Mesenteric fat pad (tissue), 1 donor: ENCODE data around the gene RAB4B. TPM values are rescaled to one million over a fixed set of nuclear protein-coding genes. Genes with fewer than 3 reads are reported as not detected.
A peak's percentile ranks its signal among the peaks of the same experiment; 100 is the strongest.
"Not testable (repeated sequence)": the region's sequence is repeated elsewhere in the genome, so short reads cannot be mapped to it uniquely, and the experiment has no call there.

Source experiments
- DNase-seq: peaks from one replicate; pipeline ENCODE4 v3.0.0-alpha.2; 2020; ENCODE audit warnings: low spot score
- total RNA-seq: library from RNA; stranded (reverse); fragmentation: NEBNext Ultra II Directional; extraction: Animal tissue kit (Norgen Biotek cat#: 25700); gene quantifications from one replicate; pipeline ENCODE4 v1.2.1, GENCODE V29; 2021
- donor health status: DM: yes; HTN: yes; CAD: no.

The RAB4B gene
- total RNA-seq, 1 donor from 2014 or later: 26.9 TPM

DNA sequence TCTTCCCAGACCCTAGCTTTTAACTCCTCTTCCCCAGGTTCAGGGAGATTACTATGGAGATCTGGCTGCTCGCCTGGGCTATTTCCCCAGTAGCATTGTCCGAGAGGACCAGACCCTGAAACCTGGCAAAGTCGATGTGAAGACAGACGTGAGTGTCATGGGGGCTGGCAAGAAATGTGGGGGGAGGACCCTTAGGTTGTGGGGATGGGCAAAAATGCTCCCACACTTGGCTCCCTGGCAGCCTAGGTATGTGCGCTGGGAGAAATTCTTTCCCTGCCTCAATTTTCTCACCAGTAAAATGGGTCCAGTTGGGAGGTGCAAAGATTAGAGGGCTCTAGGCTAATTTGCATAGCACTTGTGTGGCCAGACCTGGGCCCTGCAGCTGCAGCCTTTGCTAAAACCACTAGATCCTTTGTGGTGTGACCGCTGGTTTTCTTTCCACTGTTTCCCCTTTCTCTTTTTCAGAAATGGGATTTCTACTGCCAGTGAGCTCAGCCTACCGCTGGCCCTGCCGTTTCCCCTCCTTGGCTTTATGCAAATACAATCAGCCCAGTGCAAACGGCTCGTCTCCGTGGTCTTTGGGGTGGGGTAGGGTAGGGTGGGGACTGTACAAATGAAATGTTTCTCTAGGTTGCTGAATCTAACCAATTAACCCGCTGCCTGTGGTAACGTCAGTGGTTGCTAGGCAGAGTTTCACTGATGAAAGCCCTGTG is 959 bp upstream of the RAB4B start:
- no peak for DNase-seq

DNA sequence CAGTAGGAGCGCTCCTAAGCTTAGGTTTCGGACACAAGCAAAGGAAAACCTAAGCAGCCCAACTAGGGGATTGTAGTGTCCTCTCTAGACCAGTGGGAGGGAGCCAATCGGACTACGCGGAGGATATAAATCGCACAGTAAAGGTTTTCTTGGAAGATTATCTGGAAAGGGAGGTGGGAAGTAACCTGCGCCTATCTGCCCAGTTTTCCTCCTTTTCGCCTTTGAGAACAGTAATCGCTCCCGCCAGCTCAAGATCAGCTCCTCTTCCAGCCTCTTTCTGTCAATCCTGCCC is 456 bp upstream of the RAB4B start:
- DNase-seq: no peak

DNA sequence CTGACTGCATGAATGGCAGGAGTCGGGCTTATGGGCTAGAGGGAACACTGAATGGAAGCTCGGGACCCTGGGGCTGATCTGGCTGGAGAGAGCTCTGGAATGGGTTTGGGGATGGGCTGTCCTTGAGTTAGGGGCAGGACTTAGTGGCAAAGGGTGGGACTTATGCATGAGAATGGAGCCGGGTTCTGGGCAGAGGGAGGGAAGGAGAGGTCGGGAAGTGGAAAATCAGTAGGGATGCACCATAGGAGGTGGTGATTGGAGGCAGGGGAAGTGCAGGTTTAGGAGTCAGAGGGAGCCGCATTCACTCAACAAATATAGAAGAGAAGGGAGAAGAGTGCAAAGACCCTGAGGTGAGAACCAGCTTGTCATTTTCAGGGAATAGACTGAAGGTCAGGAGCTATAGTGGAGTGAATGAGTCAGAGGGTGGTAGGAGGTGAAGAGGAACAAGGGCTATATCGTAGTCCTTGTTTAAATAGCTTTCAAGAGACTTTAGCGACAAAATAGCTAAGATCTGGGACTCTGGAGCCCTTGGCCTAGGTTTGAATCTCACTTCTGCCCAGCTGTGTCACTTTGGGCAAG is 748 bp downstream of the RAB4B start:
- no peak for DNase-seq

DNA sequence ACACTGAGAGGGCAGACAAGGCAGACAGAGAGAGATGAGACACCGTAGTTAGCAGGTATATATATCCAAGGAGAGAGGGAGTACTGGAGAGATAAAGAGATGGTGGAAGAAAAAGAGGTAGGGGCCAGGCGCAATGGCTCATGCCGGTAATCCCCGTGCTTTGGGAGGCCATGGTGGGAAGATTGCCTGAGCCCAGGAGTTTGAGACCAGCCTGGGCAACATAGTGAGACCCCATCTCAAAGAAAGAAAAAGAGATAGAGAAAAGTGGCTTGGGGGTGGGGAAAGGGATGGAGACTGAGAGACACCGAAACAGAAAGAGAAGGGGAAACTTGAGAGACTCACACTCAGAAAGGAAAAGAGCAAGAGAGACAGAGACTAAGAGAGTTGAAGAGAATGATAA is 2.5 kb downstream of the RAB4B start:
- no peak for DNase-seq

DNA sequence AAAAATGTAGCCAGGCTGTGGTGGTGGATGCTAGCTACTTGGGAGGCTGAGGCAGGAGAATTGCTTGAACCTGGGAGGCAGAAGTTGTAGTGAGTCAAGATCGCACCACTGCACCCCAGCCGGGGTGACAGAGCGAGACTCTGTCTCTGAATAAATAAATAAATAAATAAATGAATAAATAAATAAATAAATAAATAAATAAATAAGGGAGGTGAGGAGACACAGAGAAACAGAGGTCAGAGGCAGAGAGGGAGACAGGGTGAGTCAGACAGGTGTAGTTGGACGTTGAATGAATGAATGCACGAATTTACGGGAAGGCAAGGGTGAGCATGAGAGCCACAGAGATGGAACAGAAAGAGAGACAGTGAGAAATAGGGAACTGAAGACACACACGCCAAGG is 3.1 kb downstream of the RAB4B start:
- DNase-seq: no peak

DNA sequence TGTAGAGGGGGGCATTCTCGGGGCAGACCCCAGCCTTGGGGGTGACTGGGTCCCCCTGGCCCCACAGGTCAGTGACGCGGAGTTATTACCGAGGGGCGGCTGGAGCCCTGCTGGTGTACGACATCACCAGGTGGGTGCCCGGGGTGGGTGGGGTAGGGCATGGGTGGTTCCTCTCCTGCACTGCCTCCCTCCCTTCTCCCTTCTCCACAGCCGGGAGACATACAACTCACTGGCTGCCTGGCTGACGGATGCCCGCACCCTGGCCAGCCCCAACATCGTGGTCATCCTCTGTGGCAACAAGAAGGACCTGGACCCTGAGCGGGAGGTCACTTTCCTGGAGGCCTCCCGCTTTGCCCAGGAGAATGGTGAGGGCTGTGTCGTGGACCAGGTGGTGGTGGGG is 5.7 kb downstream of the RAB4B start:
- no peak for DNase-seq

DNA sequence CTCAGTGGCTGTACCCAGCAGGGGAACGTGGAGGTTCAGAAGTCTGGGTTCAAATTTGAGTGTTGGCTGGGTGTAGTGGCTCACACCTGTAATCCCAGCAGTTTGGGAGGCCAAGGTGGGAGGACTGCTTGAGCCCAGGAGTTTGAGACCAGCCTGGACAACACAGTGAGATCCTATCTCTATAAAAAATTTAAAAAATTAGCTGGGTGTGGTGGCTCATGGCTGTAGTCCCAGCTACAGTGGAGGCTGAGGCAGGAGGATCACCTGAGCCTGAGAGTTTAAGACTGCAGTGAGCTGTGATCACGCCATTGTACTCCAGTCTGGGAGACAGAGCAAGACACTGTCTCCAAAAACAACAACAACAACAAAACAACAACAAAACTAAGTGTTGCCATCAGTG is 6.1 kb downstream of the RAB4B start:
- DNase-seq: not testable (repeated sequence)

DNA sequence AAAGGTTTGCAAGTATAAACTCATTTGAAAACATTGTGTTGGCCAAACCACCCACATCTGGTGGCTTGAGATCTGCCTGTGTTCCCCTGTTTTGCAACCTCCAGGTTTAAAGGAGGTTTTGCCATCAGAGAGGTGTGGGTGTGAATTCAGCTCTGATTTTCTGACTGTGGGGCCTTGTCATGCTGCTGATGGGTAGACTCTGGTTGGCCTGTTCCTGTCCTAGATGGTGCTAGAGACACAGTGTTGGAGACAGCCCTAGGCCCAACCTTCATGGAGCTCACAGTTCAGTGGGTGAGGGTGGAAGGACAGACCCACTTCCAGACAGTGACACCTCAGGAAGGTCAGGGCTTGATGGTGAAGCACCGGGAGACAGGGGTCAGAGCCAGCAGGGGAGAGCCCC is 7.5 kb downstream of the RAB4B start:
- no peak for DNase-seq

DNA sequence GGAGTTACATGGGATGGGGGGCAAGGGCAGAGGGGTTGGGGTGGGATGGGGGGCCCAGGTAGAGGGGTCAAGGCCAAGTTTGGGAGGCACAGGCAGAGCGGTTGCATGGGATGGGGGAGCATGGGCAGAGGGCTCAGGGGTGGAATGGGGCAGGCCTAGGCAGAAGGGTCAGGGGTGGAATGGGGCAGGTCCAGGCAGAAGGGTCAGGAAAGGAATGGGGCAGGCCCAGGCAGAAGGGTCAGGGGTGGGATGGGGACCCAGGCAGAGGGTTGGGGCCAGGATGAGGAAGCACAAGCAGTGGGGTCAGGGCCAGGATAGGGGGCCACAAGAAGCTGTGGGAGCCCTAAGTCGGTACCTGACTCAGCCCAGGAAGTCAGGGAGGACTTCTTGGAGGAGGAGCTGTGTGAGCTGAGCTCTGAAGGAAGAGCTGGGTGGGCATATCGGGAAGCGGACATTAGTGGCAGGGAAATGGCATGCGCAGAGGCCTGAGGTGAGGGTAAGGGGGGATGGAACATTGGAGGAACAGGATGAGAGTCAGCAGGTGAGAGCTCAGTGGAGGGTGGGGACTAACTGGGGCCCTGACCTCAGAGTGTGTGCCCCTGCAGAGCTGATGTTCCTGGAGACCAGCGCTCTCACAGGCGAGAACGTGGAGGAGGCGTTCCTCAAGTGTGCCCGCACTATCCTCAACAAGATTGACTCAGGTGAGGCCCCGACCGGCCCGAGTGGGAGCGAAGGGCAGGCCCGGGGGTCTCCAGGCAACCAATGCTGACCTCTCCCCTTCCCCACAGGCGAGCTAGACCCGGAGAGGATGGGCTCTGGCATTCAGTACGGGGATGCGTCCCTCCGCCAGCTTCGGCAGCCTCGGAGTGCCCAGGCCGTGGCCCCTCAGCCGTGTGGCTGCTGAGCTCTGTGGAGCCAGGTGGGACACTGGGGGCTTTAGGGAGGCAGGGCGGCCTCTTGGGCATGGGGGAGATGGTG is 8.3 kb downstream of the RAB4B start:
- DNase-seq: no peak

DNA sequence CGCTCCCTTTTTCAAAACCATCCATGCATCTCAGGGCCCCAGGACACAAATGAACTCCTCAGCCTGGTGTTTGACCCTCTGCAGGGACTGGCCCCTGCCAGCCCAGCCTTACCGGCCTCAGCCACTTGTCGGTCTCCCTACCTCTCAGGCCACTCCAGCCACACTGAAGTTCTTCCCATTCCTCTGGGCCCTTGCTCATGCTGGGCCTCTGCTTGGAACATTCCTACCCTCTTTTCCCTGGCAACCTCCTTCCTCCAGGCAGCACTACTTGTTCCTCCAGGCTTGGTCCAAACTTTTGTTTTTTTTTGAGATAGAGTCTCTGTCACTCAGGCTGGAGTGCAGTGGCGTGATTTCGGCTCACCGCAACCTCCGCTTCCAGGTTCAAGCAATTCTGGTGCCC is 13.3 kb downstream of the RAB4B start:
- no peak for DNase-seq

DNA sequence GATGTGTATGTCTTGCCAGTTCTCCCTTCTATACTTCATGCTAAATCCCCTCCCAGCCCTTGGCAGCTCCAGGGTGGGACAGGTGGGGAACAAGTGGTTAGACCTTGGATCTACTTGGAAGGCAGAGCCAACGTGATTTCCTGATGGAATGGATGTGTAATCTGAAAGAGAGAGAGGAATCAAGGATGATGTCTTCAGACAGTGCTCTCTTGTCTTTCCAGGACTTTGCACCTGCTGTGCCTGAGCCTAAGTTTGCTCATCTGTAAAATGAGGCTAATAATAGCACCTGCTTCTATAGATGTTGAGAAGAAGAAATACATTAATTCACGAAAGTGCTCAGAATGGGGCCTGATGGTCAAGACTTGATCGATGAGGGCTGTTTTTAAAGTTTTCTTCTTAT is 13.9 kb downstream of the RAB4B start:
- DNase-seq: no peak

DNA sequence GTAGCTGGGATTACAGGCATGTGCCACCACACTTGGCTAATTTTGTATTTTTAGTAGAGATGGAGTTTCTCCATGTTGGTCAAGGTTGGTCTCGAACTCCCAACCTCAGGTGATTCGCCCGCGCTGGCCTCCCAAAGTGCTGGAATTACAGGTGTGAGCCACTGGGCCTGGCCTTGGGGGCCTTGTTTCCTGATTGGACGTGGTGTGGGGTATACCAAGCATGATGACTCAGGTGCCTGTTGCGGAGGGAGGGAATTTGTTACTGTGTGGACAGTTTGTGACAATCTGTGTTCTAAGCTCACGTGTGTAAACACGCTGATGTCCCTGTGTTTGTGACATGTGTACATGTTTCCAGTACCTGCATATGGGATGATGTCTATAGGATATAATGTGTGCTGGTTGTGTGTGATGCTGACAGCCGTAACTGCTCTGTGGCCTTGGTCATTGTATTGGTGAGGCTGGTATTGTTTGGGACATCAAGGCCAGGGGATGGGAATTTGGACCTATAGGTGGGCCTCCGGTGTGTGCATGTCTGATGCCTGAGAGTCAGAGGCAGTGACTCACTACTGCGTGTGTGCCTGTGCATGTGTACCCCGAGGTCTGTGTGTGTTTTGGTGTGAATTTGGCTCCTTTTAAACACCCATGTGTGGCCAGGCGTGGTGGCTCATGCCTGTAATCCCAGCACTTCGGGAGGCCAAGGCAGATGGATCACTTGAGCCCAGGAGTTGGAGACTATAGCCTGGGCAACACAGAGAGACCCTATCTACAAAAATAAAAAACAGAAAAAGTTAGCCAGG is 19.3 kb downstream of the RAB4B start:
- DNase-seq: no peak

DNA sequence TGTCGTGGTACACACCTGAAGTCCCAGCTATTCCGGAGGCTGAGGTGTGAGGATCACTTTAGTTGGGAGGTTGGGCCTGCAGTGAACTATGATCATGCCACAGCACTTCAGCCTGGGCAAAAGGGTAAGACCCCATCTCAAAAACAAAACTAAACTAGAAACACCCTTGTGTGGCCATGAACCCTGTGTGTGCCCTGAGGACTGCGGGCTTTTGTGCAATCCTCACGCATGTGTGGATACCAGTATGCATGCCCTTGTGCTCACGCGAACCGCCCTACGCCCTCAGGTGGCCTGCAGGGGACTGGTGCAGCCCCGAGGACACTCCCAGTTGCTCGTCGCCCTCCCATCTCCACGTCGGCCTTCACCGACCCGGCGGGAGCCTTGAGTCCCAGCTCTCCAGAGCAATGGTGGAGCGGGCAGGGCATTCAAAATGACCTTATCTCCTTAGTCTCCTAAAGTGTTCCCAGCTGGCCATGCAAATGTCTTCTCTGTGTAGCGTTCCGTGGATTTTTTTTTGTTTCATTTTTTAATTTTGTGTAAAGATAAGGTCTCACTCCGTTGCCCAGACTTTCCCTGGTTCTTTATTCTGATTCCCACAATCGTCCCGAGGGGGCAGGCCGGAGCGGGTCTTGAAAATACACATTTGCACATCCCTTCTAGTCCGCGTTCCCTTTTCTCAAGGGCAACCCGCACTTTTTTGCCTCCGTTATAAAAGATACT is 20.1 kb downstream of the RAB4B start:
- no peak for DNase-seq

DNA sequence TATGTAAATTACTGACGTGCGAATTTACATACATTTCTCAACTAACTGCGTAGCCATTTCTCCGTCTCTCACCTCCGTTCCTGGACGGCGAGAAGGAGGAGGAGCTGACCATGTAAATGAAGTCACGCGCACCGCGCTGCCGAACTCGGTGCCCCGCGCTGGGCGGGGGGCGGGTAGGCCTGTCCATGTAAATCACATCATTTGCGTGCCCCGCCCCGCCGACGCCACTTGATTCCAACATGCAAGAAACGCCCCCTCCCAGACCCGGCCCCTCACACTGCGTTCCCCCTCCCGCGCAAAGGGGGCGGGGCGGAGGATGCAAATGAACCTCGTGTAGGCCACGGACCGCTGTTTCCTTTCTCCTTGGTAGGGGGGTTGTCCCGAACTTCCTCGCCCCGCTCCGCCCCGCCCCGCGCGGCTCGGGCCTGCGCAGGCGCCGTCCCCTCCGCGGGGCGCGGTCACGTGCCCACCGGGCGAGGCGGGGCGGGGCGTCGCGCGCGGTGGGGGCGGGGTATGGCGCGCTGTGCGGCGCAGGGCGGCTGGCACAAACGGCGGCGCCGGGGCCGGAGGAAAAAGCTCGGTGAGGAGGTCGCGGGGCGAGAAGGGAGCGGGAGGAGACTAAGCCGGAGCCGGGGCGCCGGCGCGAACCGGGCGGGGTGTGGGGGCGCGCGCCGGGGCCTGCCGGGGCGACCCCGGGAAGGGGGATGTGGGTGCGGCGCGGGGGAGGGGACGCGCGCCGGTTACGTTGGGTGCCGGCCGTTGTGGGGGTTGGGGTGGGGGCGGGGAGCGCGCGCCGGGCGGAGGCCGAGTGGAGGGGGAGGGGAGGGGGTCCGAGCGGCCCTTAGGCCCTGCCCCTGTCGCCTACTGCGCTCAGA is 20.9 kb downstream of the RAB4B start, which contains the start of gene EGLN2:
Gene EGLN2, plus strand, starts transcription at position 509 of the 875 bp plus-strand sequence. CDS start 1,382 bp downstream, outside the sequence.
- DNase-seq: peak; percentile 100

DNA sequence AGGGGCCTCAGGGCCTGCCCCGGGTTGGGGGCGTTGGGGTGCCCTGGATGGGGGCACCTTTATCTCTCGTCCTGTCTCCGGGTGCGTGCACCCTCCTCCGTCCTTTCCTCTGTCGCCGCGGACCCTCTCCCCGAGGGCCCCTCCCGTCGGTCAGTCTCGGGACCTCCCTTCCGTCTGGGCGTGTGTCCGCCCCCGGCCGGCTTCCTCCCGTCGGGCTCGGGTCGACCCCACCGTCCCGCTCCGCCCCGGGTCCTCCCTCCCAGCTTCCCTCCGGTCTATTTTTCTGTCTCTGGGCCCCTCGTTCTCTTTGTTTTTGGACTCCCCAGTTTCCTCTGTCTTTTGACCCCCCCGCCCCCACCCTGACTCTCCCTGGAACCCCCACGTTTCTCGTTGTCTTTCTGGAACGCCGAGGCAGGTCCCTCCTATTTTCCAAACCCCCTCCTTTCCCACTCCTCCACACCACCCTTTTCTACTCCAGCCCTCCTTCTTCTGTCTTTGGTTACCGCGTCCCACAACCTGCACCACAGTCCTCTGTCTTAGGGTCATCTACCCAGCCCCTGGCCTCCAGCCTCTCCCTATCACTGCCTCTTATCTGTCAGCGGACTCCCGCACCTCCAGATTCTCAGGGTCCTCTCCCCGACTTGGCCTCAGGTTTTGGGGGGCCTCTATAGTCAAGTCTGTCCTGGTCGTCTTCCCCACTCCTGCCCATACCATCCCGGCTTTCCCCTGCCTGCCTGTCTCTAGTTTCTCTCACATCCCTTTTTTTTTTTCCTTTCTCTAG is 21.7 kb downstream of the RAB4B start:
- no peak for DNase-seq

DNA sequence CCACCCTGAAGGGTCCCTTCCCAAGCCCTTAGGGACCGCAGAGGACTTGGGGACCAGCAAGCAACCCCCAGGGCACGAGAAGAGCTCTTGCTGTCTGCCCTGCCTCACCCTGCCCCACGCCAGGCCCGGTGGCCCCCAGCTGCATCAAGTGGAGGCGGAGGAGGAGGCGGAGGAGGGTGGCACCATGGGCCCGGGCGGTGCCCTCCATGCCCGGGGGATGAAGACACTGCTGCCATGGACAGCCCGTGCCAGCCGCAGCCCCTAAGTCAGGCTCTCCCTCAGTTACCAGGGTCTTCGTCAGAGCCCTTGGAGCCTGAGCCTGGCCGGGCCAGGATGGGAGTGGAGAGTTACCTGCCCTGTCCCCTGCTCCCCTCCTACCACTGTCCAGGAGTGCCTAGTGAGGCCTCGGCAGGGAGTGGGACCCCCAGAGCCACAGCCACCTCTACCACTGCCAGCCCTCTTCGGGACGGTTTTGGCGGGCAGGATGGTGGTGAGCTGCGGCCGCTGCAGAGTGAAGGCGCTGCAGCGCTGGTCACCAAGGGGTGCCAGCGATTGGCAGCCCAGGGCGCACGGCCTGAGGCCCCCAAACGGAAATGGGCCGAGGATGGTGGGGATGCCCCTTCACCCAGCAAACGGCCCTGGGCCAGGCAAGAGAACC is 22.4 kb downstream of the RAB4B start:
- no peak for DNase-seq

DNA sequence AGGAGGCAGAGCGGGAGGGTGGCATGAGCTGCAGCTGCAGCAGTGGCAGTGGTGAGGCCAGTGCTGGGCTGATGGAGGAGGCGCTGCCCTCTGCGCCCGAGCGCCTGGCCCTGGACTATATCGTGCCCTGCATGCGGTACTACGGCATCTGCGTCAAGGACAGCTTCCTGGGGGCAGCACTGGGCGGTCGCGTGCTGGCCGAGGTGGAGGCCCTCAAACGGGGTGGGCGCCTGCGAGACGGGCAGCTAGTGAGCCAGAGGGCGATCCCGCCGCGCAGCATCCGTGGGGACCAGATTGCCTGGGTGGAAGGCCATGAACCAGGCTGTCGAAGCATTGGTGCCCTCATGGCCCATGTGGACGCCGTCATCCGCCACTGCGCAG is 22.9 kb downstream of the RAB4B start:
- no peak for DNase-seq
